Measurements from ENCODE around the gene STAC2.

DNA sequence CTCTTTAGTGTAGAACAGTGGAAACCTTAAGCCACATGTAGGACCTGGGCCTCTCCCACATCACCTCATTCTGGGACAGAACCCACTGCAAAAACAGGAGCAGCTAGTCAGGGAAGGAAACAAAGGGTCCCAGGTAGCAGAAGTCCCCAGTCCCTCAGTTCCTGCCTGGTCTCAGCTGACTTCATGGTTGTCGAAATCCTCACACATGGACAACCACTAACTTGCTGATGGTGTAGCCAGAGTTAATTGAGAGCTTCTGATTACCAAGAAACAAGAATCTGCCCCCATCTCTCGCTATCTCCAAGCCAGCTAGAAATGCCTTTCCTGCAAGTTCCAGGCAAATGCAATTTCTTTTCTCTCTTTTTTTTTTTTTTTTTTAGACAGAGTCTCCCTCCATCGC, 56.2 kb downstream of the STAC2 start:
- TF ChIP-seq POLR2A (IDR thresholded peaks at IDR 0.05): no peak
- TF ChIP-seq, protein P1, sequence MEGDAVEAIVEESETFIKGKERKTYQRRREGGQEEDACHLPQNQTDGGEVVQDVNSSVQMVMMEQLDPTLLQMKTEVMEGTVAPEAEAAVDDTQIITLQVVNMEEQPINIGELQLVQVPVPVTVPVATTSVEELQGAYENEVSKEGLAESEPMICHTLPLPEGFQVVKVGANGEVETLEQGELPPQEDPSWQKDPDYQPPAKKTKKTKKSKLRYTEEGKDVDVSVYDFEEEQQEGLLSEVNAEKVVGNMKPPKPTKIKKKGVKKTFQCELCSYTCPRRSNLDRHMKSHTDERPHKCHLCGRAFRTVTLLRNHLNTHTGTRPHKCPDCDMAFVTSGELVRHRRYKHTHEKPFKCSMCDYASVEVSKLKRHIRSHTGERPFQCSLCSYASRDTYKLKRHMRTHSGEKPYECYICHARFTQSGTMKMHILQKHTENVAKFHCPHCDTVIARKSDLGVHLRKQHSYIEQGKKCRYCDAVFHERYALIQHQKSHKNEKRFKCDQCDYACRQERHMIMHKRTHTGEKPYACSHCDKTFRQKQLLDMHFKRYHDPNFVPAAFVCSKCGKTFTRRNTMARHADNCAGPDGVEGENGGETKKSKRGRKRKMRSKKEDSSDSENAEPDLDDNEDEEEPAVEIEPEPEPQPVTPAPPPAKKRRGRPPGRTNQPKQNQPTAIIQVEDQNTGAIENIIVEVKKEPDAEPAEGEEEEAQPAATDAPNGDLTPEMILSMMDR (IDR thresholded peaks at IDR 0.05): no peak

Measured in adrenal gland (tissue), 5 donors.